Central memory CD8-positive, alpha-beta T cell (primary cell): ENCODE data around the gene NEIL3.

Experiments used
- ATAC-seq: fragments of 150-1000 bp; cut with Tn5 transposase; replicated peaks from 2 replicates; pipeline ENCODE4 v1.10.0; 2022; ENCODE audit warnings: mild to moderate bottlenecking, moderate FRiP score, moderate number of reproducible peaks; ENCODE audit not compliant: poor library complexity, severe bottlenecking; ENCODE audit errors: extremely low read depth
- DNase-seq, 2 donors: peaks; one replicate each; pipeline ENCODE4 v3.0.0; 2021; ENCODE audit warnings: low spot score in 2 of 2
- H3K27ac Mint-ChIP-seq: one replicate; pipeline ENCODE4 v1.8.0; 2022; ENCODE audit warnings: low read depth, mild to moderate bottlenecking, moderate library complexity, mixed read lengths
- H3K27me3 Mint-ChIP-seq: one replicate; pipeline ENCODE4 v1.8.0; 2022; ENCODE audit warnings: mixed read lengths
- H3K36me3 Mint-ChIP-seq: one replicate; pipeline ENCODE4 v1.8.0; 2022; ENCODE audit warnings: mild to moderate bottlenecking, moderate library complexity, mixed read lengths; ENCODE audit not compliant: insufficient read depth
- H3K4me1 Mint-ChIP-seq: one replicate; pipeline ENCODE4 v1.8.0; 2022; ENCODE audit warnings: mixed read lengths
- H3K4me3 Mint-ChIP-seq: one replicate; pipeline ENCODE4 v1.8.0; 2022; ENCODE audit warnings: mild to moderate bottlenecking, moderate library complexity, mixed read lengths
- H3K9me3 Mint-ChIP-seq: one replicate; pipeline ENCODE4 v1.8.0; 2022; ENCODE audit warnings: mixed read lengths

The NEIL3 gene

DNA sequence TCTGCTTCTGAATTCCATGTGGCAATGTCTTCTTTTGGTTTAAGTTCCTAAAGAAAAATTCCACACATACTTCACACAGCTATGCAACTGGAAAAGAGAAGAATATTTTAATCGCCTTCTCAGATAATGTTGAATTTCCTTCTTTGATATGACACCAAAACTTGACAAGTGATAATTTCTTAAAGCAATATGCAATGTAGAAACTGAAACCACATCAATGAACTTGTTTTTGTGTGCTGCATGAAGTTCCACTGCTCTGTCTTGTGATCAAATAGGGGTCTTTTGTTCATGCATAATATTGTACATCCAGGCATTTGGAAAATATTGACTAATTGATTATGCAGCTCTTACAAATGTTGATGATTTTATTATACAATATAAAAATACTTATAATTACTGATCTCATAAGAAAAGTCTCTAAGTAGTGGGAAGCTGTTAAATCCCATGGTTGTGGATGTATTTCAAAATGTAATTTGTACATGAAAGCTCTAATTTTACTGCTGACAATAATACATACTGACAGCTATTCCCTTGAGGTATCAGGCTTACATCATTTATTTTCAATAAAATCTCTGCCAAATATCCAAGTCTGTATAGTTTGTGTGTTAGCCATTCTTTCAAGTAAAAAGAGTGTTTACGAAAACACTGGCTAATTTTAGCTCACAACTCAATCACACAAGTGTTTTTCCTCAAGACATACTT lies 76.1 kb downstream of the NEIL3 start:
- no peaks in the 10 kb centered on the region for H3K36me3 Mint-ChIP-seq
- ATAC-seq, result no peak
- no peak overlapping the region for H3K4me3 Mint-ChIP-seq
- no peaks in the 10 kb centered on the region for H3K9me3 Mint-ChIP-seq
- no peak overlapping the region for H3K27ac Mint-ChIP-seq
- no peak for DNase-seq
- peaks cover 5% of the 10 kb centered on the region for H3K4me1 Mint-ChIP-seq
- peaks cover 28% of the 10 kb centered on the region for H3K27me3 Mint-ChIP-seq

DNA sequence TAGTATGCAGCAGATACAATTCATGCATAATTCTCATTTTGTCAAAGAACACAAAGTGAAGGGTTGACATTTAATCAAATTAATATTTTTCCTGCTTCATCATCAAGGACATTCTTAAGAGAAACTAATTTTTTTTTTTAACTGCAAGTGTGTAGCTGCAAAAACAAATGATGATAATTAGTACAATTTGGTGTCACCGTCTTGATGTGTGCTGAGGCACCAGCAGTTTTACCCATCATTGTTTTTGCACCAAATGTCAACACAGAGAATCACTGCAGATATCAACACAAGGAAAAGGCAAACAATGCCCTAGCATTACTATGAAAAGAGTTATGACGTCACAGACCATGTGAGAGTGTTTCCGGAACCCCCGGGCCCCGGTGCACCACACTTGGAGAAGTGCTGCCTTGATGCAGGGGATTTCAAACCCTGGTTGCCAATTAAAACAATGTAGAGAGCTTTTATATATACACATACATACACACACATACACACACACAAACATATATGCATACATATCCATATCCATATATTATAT lies 76.7 kb downstream of the NEIL3 start:
- H3K36me3 Mint-ChIP-seq, result no peaks in the 10 kb centered on the region
- DNase-seq (no peak), ATAC-seq (no peak)
- H3K27ac Mint-ChIP-seq, result no peak overlapping the region
- no peak overlapping the region for H3K4me3 Mint-ChIP-seq
- no peaks in the 10 kb centered on the region for H3K9me3 Mint-ChIP-seq
- H3K27me3 Mint-ChIP-seq, result peaks cover 28% of the 10 kb centered on the region
- H3K4me1 Mint-ChIP-seq, result peaks cover 5% of the 10 kb centered on the region

DNA sequence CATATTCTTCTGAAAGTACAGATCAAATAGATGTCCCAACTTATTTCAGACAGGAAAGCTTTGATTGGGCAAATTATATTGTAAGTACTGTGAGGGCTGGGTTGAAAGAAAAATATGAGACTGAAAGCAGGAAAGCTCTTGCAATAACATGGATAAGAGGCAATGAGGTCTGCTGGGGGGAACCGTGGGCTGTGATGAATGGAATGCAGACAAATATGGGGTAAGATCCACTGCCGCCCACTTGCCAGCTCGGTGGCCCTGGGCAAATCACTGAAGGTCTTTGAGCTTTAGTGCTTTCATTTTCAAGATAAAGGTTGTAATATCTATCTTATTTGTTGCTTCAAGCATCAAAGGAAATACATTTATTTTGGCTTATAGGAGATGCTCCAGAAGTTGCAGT lies 81.6 kb downstream of the NEIL3 start:
- no peak for ATAC-seq
- H3K9me3 Mint-ChIP-seq, result no peaks in the 10 kb centered on the region
- H3K36me3 Mint-ChIP-seq, result peaks cover 1% of the 10 kb centered on the region
- H3K27ac Mint-ChIP-seq, result no peak overlapping the region
- H3K4me3 Mint-ChIP-seq, result no peak overlapping the region
- no peaks in the 10 kb centered on the region for H3K27me3 Mint-ChIP-seq
- peaks cover 14% of the 10 kb centered on the region for H3K4me1 Mint-ChIP-seq
- DNase-seq, result no peak

DNA sequence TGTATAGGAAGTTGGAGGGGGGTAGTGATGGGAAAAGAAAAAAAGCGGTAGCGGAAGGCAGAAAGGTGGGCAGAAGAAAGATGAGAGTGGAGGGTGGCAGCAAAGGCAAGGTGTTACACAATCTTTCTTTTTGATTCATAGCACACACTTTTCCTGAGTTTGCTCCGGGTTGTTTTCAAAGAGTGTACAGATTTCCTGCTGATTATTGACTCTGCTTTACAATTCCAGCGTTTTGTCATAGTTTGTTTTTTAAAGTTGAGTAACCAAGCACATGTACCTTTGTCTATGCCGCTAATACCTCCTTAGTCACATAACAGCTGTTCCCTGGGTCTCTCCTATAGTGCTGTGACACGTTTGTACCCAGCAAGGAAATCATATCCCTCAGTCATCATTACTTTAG lies 82.3 kb downstream of the NEIL3 start:
- Mint-ChIP-seq H3K4me1 (peaks cover 14% of the 10 kb centered on the region), H3K36me3 (peaks cover 1% of the 10 kb centered on the region), H3K27me3 (no peaks in the 10 kb centered on the region), H3K9me3 (no peaks in the 10 kb centered on the region), H3K27ac (no peak overlapping the region), H3K4me3 (no peak overlapping the region)
- ATAC-seq (no peak), DNase-seq (no peak)

DNA sequence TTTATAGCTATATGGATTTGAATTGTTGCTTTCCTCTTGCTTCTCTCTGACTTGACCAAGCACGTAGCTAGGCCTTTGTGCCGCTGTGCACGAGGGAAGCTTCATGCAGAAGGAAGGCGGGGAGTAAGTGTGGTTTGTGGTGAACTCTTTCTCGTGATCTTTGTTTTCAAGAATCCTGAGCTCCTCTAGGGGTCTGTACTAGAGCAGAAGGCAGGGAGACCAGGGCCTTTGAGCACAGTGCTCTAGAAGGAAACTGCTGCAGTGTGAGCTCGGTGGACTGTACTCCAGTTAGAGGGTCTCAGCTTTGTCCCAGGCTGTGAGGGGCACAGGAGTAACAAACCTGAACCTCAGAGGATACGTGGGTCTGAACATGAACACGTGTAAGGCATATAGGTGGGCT lies 83.6 kb downstream of the NEIL3 start:
- DNase-seq (no peak), ATAC-seq (peak; percentile 67)
- H3K27ac Mint-ChIP-seq, result no peak overlapping the region
- no peak overlapping the region for H3K4me3 Mint-ChIP-seq
- no peaks in the 10 kb centered on the region for H3K9me3 Mint-ChIP-seq
- H3K27me3 Mint-ChIP-seq, result no peaks in the 10 kb centered on the region
- H3K4me1 Mint-ChIP-seq, result peaks cover 14% of the 10 kb centered on the region
- H3K36me3 Mint-ChIP-seq, result peaks cover 1% of the 10 kb centered on the region

GRCh38 chr4:177396352-177396751 lies 86.7 kb downstream of the NEIL3 start:
- Mint-ChIP-seq H3K4me1 (peaks cover 30% of the 10 kb centered on the region), H3K27me3 (no peaks in the 10 kb centered on the region)

GRCh38 chr4:177400030-177400429 lies 90.4 kb downstream of the NEIL3 start:
- Mint-ChIP-seq H3K27me3 (no peaks in the 10 kb centered on the region), H3K4me3 (peak overlapping the region; percentile 48), H3K4me1 (peaks cover 43% of the 10 kb centered on the region), H3K36me3 (peaks cover 5% of the 10 kb centered on the region), H3K27ac (peak overlapping the region; percentile 89), H3K9me3 (no peaks in the 10 kb centered on the region)
- ATAC-seq (no peak), DNase-seq (no peak)

More at GRCh38 chr4:177396352-177396751, 86.7 kb downstream of the NEIL3 start:
- Mint-ChIP-seq H3K4me3 (no peak overlapping the region), H3K36me3 (peaks cover 6% of the 10 kb centered on the region), H3K9me3 (no peaks in the 10 kb centered on the region), H3K27ac (no peak overlapping the region)
- DNase-seq (no peak), ATAC-seq (no peak)

GRCh38 chr4:177401658-177402273 lies 92.1 kb downstream of the NEIL3 start:
- H3K27me3 Mint-ChIP-seq, result no peaks in the 10 kb centered on the region
- H3K4me1 Mint-ChIP-seq, result peaks cover 43% of the 10 kb centered on the region
- peak overlapping the region; percentile 71 for H3K27ac Mint-ChIP-seq
- ATAC-seq (peak; percentile 52), DNase-seq (no peak)
- peaks cover 5% of the 10 kb centered on the region for H3K36me3 Mint-ChIP-seq
- H3K4me3 Mint-ChIP-seq, result peak overlapping the region; percentile 56
- no peaks in the 10 kb centered on the region for H3K9me3 Mint-ChIP-seq

GRCh38 chr4:177403746-177404145 lies 94.1 kb downstream of the NEIL3 start:
- Mint-ChIP-seq H3K36me3 (peaks cover 3% of the 10 kb centered on the region), H3K9me3 (no peaks in the 10 kb centered on the region), H3K4me3 (no peak overlapping the region), H3K4me1 (peaks cover 43% of the 10 kb centered on the region), H3K27me3 (no peaks in the 10 kb centered on the region), H3K27ac (no peak overlapping the region)
- no peak for DNase-seq
- ATAC-seq, result no peak

DNA sequence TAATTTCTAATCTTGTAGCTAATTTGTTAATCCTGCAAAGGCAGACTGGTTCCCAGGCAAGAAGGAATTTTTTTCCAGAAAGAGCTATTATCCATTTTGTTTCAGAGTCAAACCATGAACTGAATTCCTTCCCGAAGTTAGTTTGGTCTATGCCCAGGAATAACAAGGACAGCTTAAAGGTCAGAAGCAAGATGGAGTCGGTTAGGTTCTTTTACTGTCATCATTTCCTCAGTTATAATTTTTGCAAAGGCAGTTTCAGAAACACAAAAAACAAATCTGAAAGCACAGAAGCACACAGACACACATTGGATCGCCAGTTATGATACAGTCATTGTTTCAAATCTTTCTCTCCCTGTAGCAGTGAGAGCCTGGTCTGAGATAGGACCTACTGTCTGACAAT lies 94.7 kb downstream of the NEIL3 start:
- DNase-seq, result no peak
- no peaks in the 10 kb centered on the region for H3K36me3 Mint-ChIP-seq
- H3K27ac Mint-ChIP-seq, result no peak overlapping the region
- no peak for ATAC-seq
- no peaks in the 10 kb centered on the region for H3K27me3 Mint-ChIP-seq
- H3K9me3 Mint-ChIP-seq, result no peaks in the 10 kb centered on the region
- H3K4me1 Mint-ChIP-seq, result peaks cover 39% of the 10 kb centered on the region
- no peak overlapping the region for H3K4me3 Mint-ChIP-seq

DNA sequence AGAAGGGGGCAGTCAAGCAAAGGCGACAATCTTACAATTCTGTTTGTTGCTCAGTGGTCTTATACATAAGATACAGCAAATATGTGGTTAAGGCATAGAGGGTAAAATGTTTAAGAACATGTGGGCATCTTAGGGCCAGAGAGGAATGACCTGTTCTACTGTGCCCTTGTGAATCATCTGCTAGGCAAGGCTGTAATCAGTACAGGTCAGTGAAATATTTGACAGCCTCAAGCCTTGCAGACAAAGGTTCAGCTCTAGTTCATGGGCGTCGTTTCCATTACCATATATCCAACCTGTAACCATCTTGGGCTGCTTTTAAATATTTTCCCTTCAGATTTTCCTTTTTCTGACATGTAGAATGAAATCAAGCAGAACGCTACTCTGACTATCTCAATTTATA lies 95.3 kb downstream of the NEIL3 start:
- no peak overlapping the region for H3K4me3 Mint-ChIP-seq
- H3K27ac Mint-ChIP-seq, result no peak overlapping the region
- no peaks in the 10 kb centered on the region for H3K36me3 Mint-ChIP-seq
- H3K4me1 Mint-ChIP-seq, result peaks cover 32% of the 10 kb centered on the region
- ATAC-seq (no peak), DNase-seq (no peak)
- H3K9me3 Mint-ChIP-seq, result no peaks in the 10 kb centered on the region
- no peaks in the 10 kb centered on the region for H3K27me3 Mint-ChIP-seq

DNA sequence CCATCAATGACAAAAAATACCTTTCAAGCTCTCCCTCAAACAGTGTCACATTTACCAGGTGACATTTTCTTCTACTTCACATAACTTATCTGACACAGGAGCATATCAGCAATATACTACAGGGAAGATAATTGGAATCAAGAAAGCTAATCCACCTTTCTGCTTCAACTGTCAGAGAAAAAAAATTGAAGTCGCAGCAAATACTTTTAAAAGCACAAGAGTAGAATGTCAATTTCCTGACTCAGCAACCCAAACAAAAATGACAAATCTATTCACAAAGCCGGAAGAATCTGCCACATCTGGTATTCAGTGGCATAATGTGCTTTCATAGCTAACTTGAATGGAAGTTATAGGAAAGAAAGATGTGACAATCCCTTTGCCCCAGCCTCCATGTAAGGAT lies 95.8 kb downstream of the NEIL3 start:
- no peaks in the 10 kb centered on the region for H3K27me3 Mint-ChIP-seq
- H3K36me3 Mint-ChIP-seq, result no peaks in the 10 kb centered on the region
- ATAC-seq (no peak), DNase-seq (no peak)
- H3K4me1 Mint-ChIP-seq, result peaks cover 27% of the 10 kb centered on the region
- H3K27ac Mint-ChIP-seq, result no peak overlapping the region
- H3K4me3 Mint-ChIP-seq, result no peak overlapping the region
- H3K9me3 Mint-ChIP-seq, result no peaks in the 10 kb centered on the region

DNA sequence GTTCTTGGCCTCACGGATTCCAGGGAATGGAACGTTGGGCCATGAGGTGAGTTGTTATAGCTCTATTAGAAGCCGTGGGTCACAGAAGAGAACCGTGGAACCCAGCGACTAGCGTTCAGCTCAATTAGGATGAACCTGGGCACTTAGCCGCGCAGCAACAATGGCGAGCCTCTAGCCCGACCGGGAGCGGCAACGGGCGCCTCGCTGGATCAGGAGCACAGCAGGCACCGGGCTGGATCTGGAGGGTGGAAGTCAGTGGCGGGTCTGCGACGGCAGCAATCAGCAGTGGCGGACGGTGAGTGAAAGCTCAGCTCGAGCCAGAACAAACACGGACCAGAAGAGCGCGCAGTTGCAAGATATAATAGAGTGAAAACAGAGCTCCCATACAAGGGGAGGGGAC lies 98.3 kb downstream of the NEIL3 start:
- no peak for DNase-seq
- Mint-ChIP-seq H3K27me3 (no peaks in the 10 kb centered on the region), H3K36me3 (no peaks in the 10 kb centered on the region), H3K4me1 (peaks cover 10% of the 10 kb centered on the region), H3K27ac (no peak overlapping the region), H3K4me3 (no peak overlapping the region), H3K9me3 (no peaks in the 10 kb centered on the region)
- ATAC-seq, result no peak
